HepG2 (cell line): ENCODE measurements around the gene LINC00237. TPM values are rescaled to one million over a fixed set of nuclear protein-coding genes. Genes with fewer than 3 reads are reported as not detected.

Experiments used
- MAFK ChIP-seq, 2 experiments: IDR thresholded peaks in 1 of 2; conservative IDR thresholded peaks in 1 of 2; 2 replicates each; pipeline ENCODE4 v1.6.1; 2011; ENCODE audit warnings: improper control_type of control experiment in 2 of 2, low read length in 2 of 2
- NFIC ChIP-seq: IDR thresholded peaks from 2 replicates; pipeline ENCODE4 v1.6.1; 2012; ENCODE audit warnings: mild to moderate bottlenecking, low read length, inconsistent platforms
- SNAI1 ChIP-seq: sonication (generic); formaldehyde crosslinking; IDR thresholded peaks from 2 replicates; pipeline ENCODE4 v1.5.0; 2020; ENCODE audit warnings: mild to moderate bottlenecking, missing genetic modification reagents, borderline replicate concordance
- SRSF1 ChIP-seq: fragments of 200-400 bp; formaldehyde crosslinking; optimal IDR thresholded peaks from 2 replicates; pipeline ENCODE3; 2017; ENCODE audit warnings: mild to moderate bottlenecking, low read depth, low read length, moderate library complexity
- ZFP37 ChIP-seq: sonication (generic); formaldehyde crosslinking; IDR thresholded peaks from 2 replicates; pipeline ENCODE4 v1.4.0; 2020; ENCODE audit warnings: missing genetic modification reagents, borderline replicate concordance
- ZNF382 ChIP-seq: sonication (generic); formaldehyde crosslinking; IDR thresholded peaks from 2 replicates; pipeline ENCODE4 v1.5.0; 2020; ENCODE audit warnings: missing genetic modification reagents, mild to moderate bottlenecking, borderline replicate concordance
- ZNF607 ChIP-seq: sonication (generic); formaldehyde crosslinking; IDR thresholded peaks from 2 replicates; pipeline ENCODE4 v1.5.1; 2020; ENCODE audit warnings: missing genetic modification reagents, mild to moderate bottlenecking, borderline replicate concordance
- polyA plus RNA-seq, 8 experiments: library from polyadenylated mRNA; depleted of rRNA in 3 of 8; stranded (reverse) in 7 of 8; unstranded in 1 of 8; fragments of >200 nt; fragmentation: Illumina TruSeq in 4 of 8; extraction: Trizol in 4 of 8; gene quantifications; 2 replicates each; pipeline versions ENCODE4 v1.2.1 to v1.2.3, GENCODE V29; 2011 to 2016; ENCODE audit warnings: low read depth in 4 of 8, missing spikeins in 1 of 8, mixed read lengths in 1 of 8; ENCODE audit not compliant: insufficient read depth in 1 of 8
- total RNA-seq, 5 experiments: library from RNA; depleted of rRNA; stranded (reverse); fragments of >200 nt; fragmentation: Illumina TruSeq; extraction: Trizol; gene quantifications; 2 replicates each; pipeline ENCODE4 v1.2.3, GENCODE V29; 2016; ENCODE audit warnings: low read depth in 1 of 5
- TF ChIP-seq, protein P1 (sequence below), 2 experiments: fragments of 450-650 bp in 1 of 2; sonication (generic) in 1 of 2; formaldehyde crosslinking in 1 of 2; IDR thresholded peaks; 2 replicates each; pipeline versions ENCODE4 v1.6.1 to v1.8.0; 2016 to 2022; ENCODE audit warnings: antibody characterized with exemption in 1 of 2, mild to moderate bottlenecking in 1 of 2, missing genetic modification reagents in 1 of 2
- TF ChIP-seq, protein P2 (sequence below): sonication (generic); formaldehyde crosslinking; IDR thresholded peaks from 2 replicates; pipeline ENCODE4 v1.5.0; 2020; ENCODE audit warnings: mild to moderate bottlenecking, missing genetic modification reagents, borderline replicate concordance

LINC00237 gene
- total and polyA plus RNA-seq, 2 of the 13 experiments (the other 11 are each of a cell fraction or from before 2014, with no cell fraction given), result not detected

DNA sequence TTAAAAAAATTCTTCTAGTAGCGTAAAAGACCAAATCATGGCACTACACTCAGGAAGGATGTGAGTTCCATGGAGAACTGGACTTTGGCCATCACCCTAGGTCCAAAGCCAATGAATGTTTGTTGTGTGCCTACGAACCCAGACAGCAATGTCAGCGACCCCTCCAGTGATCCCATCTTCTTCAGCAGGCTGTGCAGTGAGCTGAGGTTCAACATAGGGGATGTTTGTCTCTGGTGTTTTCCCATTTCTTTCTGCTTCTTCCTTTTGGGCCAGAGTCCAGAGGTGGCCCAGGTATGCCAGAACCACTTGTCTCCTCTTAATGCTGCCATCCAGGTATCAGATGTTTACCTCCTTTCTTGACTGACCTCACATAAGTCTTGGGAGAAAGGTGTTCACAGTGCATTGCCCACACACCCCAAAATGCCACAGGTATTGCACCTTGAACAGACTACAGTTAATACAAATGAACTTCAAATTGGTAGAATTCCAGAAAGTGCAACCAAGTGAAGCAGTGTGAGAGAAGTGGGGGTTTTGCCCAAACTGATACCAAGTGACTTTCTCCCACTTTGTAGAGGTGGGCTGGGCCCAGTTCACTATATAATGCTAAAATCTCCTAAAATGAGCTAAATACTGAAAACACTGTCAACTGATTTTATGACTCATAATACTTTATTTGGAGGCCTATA, 33.9 kb upstream of the LINC00237 start (continued):
- TF ChIP-seq, protein P1, sequence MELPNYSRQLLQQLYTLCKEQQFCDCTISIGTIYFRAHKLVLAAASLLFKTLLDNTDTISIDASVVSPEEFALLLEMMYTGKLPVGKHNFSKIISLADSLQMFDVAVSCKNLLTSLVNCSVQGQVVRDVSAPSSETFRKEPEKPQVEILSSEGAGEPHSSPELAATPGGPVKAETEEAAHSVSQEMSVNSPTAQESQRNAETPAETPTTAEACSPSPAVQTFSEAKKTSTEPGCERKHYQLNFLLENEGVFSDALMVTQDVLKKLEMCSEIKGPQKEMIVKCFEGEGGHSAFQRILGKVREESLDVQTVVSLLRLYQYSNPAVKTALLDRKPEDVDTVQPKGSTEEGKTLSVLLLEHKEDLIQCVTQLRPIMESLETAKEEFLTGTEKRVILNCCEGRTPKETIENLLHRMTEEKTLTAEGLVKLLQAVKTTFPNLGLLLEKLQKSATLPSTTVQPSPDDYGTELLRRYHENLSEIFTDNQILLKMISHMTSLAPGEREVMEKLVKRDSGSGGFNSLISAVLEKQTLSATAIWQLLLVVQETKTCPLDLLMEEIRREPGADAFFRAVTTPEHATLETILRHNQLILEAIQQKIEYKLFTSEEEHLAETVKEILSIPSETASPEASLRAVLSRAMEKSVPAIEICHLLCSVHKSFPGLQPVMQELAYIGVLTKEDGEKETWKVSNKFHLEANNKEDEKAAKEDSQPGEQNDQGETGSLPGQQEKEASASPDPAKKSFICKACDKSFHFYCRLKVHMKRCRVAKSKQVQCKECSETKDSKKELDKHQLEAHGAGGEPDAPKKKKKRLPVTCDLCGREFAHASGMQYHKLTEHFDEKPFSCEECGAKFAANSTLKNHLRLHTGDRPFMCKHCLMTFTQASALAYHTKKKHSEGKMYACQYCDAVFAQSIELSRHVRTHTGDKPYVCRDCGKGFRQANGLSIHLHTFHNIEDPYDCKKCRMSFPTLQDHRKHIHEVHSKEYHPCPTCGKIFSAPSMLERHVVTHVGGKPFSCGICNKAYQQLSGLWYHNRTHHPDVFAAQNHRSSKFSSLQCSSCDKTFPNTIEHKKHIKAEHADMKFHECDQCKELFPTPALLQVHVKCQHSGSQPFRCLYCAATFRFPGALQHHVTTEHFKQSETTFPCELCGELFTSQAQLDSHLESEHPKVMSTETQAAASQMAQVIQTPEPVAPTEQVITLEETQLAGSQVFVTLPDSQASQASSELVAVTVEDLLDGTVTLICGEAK (IDR thresholded peaks at IDR 0.05), result no peak
- TF ChIP-seq, protein P1 (CRISPR knock-in tag; IDR thresholded peaks at IDR 0.05), result no peak
- TF ChIP-seq NFIC, result no peak
- TF ChIP-seq ZFP37, result no peak
- no peak for TF ChIP-seq SNAI1 (CRISPR knock-in tag)
- no peak for TF ChIP-seq SRSF1
- no peak for TF ChIP-seq ZNF382 (CRISPR knock-in tag)
- no peak for TF ChIP-seq MAFK (conservative IDR thresholded peaks at IDR 0.05 in 1 of 2, IDR thresholded peaks at IDR 0.05 in 1 of 2; ENCODE audit: low read length in 2 of 2)
- TF ChIP-seq ZNF607 (CRISPR knock-in tag), result no peak
- TF ChIP-seq, protein P2, sequence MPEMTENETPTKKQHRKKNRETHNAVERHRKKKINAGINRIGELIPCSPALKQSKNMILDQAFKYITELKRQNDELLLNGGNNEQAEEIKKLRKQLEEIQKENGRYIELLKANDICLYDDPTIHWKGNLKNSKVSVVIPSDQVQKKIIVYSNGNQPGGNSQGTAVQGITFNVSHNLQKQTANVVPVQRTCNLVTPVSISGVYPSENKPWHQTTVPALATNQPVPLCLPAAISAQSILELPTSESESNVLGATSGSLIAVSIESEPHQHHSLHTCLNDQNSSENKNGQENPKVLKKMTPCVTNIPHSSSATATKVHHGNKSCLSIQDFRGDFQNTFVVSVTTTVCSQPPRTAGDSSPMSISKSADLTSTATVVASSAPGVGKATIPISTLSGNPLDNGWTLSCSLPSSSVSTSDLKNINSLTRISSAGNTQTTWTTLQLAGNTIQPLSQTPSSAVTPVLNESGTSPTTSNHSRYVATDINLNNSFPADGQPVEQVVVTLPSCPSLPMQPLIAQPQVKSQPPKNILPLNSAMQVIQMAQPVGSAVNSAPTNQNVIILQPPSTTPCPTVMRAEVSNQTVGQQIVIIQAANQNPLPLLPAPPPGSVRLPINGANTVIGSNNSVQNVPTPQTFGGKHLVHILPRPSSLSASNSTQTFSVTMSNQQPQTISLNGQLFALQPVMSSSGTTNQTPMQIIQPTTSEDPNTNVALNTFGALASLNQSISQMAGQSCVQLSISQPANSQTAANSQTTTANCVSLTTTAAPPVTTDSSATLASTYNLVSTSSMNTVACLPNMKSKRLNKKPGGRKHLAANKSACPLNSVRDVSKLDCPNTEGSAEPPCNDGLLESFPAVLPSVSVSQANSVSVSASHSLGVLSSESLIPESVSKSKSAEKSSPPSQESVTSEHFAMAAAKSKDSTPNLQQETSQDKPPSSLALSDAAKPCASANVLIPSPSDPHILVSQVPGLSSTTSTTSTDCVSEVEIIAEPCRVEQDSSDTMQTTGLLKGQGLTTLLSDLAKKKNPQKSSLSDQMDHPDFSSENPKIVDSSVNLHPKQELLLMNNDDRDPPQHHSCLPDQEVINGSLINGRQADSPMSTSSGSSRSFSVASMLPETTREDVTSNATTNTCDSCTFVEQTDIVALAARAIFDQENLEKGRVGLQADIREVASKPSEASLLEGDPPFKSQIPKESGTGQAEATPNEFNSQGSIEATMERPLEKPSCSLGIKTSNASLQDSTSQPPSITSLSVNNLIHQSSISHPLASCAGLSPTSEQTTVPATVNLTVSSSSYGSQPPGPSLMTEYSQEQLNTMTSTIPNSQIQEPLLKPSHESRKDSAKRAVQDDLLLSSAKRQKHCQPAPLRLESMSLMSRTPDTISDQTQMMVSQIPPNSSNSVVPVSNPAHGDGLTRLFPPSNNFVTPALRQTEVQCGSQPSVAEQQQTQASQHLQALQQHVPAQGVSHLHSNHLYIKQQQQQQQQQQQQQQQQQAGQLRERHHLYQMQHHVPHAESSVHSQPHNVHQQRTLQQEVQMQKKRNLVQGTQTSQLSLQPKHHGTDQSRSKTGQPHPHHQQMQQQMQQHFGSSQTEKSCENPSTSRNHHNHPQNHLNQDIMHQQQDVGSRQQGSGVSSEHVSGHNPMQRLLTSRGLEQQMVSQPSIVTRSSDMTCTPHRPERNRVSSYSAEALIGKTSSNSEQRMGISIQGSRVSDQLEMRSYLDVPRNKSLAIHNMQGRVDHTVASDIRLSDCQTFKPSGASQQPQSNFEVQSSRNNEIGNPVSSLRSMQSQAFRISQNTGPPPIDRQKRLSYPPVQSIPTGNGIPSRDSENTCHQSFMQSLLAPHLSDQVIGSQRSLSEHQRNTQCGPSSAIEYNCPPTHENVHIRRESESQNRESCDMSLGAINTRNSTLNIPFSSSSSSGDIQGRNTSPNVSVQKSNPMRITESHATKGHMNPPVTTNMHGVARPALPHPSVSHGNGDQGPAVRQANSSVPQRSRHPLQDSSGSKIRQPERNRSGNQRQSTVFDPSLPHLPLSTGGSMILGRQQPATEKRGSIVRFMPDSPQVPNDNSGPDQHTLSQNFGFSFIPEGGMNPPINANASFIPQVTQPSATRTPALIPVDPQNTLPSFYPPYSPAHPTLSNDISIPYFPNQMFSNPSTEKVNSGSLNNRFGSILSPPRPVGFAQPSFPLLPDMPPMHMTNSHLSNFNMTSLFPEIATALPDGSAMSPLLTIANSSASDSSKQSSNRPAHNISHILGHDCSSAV (CRISPR knock-in tag), result no peak
